ENCODE results near the gene LDB3. TPM values are rescaled to one million over a fixed set of nuclear protein-coding genes. Genes with fewer than 3 reads are reported as not detected.

Gene LDB3
- total and polyA plus RNA-seq, 2 experiments from 2014 or later, result 0.05 to 0.11 TPM

GRCh38 chr10:86667421-86668181 is 710 bp upstream of the LDB3 start:
- no peaks in the 10 kb centered on the region for H4K20me1 ChIP-seq (ENCODE audit: insufficient read depth)
- H3K79me2 ChIP-seq (ENCODE audit: insufficient read depth), result no peaks in the 10 kb centered on the region
- H3F3A ChIP-seq (ENCODE audit: insufficient read depth), result no peaks in the 10 kb centered on the region
- H3K4me3 ChIP-seq, result no peak overlapping the region
- no peaks in the 10 kb centered on the region for H3K9me3 ChIP-seq (ENCODE audit: low read depth)
- H3K9me2 ChIP-seq (ENCODE audit: insufficient read depth), result no peaks in the 10 kb centered on the region
- H3K4me2 ChIP-seq (ENCODE audit: unreplicated experiment), result no peak overlapping the region
- H2AFZ ChIP-seq, result no peak overlapping the region
- TF ChIP-seq EZH2phosphoT487 (IDR thresholded peaks at IDR 0.05; ENCODE audit: insufficient read depth, low read depth) (no peak), EZH2 (IDR thresholded peaks at IDR 0.05; ENCODE audit: insufficient read depth, poor library complexity, severe bottlenecking) (no peak)
- H3K27me3 ChIP-seq (replicated peaks; ENCODE audit: insufficient read depth), result no peaks in the 10 kb centered on the region
- no peak for DNase-seq
- H3K36me3 ChIP-seq (ENCODE audit: low read depth), result no peaks in the 10 kb centered on the region
- H3K4me1 ChIP-seq (ENCODE audit: insufficient read depth), result no peaks in the 10 kb centered on the region
- H3K27ac ChIP-seq, result no peak overlapping the region
- in situ Hi-C loops (cut with MboI), result no loop called here
- 65 to 69% methylated on average over 8 to 10 of the region's 10 CpGs for WGBS, 2 experiments (ENCODE audit: low coverage in 1 of 2, low lambda C conversion rate in 2 of 2, missing lambda C conversion rate in 2 of 2)
- H3K9ac ChIP-seq, result no peak overlapping the region

GRCh38 chr10:86670290-86670811 is 2.0 kb downstream of the LDB3 start:
- H3F3A ChIP-seq (ENCODE audit: insufficient read depth), result no peaks in the 10 kb centered on the region
- no peaks in the 10 kb centered on the region for H4K20me1 ChIP-seq (ENCODE audit: insufficient read depth)
- H3K4me2 ChIP-seq (ENCODE audit: unreplicated experiment), result no peak overlapping the region
- DNase-seq, result no peak
- H3K27ac ChIP-seq, result no peak overlapping the region
- no peak overlapping the region for H2AFZ ChIP-seq
- no peak overlapping the region for H3K4me3 ChIP-seq
- TF ChIP-seq EZH2phosphoT487 (IDR thresholded peaks at IDR 0.05; ENCODE audit: insufficient read depth, low read depth), result no peak
- TF ChIP-seq EZH2 (IDR thresholded peaks at IDR 0.05; ENCODE audit: insufficient read depth, poor library complexity, severe bottlenecking), result no peak
- WGBS, 2 experiments (ENCODE audit: low coverage in 1 of 2, low lambda C conversion rate in 2 of 2, missing lambda C conversion rate in 2 of 2), result 70 to 71% methylated on average over 8 of the region's 8 CpGs
- H3K79me2 ChIP-seq (ENCODE audit: insufficient read depth), result no peaks in the 10 kb centered on the region
- no peak overlapping the region for H3K9ac ChIP-seq
- H3K27me3 ChIP-seq (replicated peaks; ENCODE audit: insufficient read depth), result no peaks in the 10 kb centered on the region
- in situ Hi-C loops (cut with MboI), result no loop called here
- no peaks in the 10 kb centered on the region for H3K36me3 ChIP-seq (ENCODE audit: low read depth)
- H3K4me1 ChIP-seq (ENCODE audit: insufficient read depth), result no peaks in the 10 kb centered on the region
- no peaks in the 10 kb centered on the region for H3K9me3 ChIP-seq (ENCODE audit: low read depth)
- no peaks in the 10 kb centered on the region for H3K9me2 ChIP-seq (ENCODE audit: insufficient read depth)

- H3K4me2 ChIP-seq (ENCODE audit: unreplicated experiment), result no peak overlapping the region
Observed at GRCh38 chr10:86670876-86671275, 2.6 kb downstream of the LDB3 start.

GRCh38 chr10:86671419-86671818 is 3.1 kb downstream of the LDB3 start:
- H3K9ac ChIP-seq, result no peak overlapping the region
- no peaks in the 10 kb centered on the region for H3K36me3 ChIP-seq (ENCODE audit: low read depth)
- WGBS, 2 experiments (ENCODE audit: low coverage in 1 of 2, low lambda C conversion rate in 2 of 2, missing lambda C conversion rate in 2 of 2), result 74 to 82% methylated on average over 3 of the region's 3 CpGs
- no peak overlapping the region for H3K4me3 ChIP-seq
- H3K27ac ChIP-seq, result no peak overlapping the region
- H3K27me3 ChIP-seq (replicated peaks; ENCODE audit: insufficient read depth), result no peaks in the 10 kb centered on the region
- no peaks in the 10 kb centered on the region for H3K9me2 ChIP-seq (ENCODE audit: insufficient read depth)
- no peak for TF ChIP-seq EZH2 (IDR thresholded peaks at IDR 0.05; ENCODE audit: insufficient read depth, poor library complexity, severe bottlenecking)
- TF ChIP-seq EZH2phosphoT487 (IDR thresholded peaks at IDR 0.05; ENCODE audit: insufficient read depth, low read depth), result no peak
- no peak overlapping the region for H2AFZ ChIP-seq
- H3F3A ChIP-seq (ENCODE audit: insufficient read depth), result no peaks in the 10 kb centered on the region
- H3K4me2 ChIP-seq (ENCODE audit: unreplicated experiment), result no peak overlapping the region
- H3K79me2 ChIP-seq (ENCODE audit: insufficient read depth), result no peaks in the 10 kb centered on the region
- no peaks in the 10 kb centered on the region for H3K4me1 ChIP-seq (ENCODE audit: insufficient read depth)
- H4K20me1 ChIP-seq (ENCODE audit: insufficient read depth), result no peaks in the 10 kb centered on the region
- H3K9me3 ChIP-seq (ENCODE audit: low read depth), result no peaks in the 10 kb centered on the region
- in situ Hi-C loops (cut with MboI), result no loop called here
- no peak for DNase-seq

More at GRCh38 chr10:86670876-86671275, 2.6 kb downstream of the LDB3 start:
- Histone ChIP-seq H4K20me1 (ENCODE audit: insufficient read depth) (no peaks in the 10 kb centered on the region), H2AFZ (no peak overlapping the region), H3K36me3 (ENCODE audit: low read depth) (no peaks in the 10 kb centered on the region), H3K4me3 (no peak overlapping the region), H3K9ac (no peak overlapping the region), H3K27ac (no peak overlapping the region), H3K4me1 (ENCODE audit: insufficient read depth) (no peaks in the 10 kb centered on the region), H3K79me2 (ENCODE audit: insufficient read depth) (no peaks in the 10 kb centered on the region), H3K9me2 (ENCODE audit: insufficient read depth) (no peaks in the 10 kb centered on the region), H3K27me3 (replicated peaks; ENCODE audit: insufficient read depth) (no peaks in the 10 kb centered on the region), H3F3A (ENCODE audit: insufficient read depth) (no peaks in the 10 kb centered on the region), H3K9me3 (ENCODE audit: low read depth) (no peaks in the 10 kb centered on the region)
- in situ Hi-C loops (cut with MboI), result no loop called here
- WGBS, 2 experiments (ENCODE audit: low coverage in 1 of 2, low lambda C conversion rate in 2 of 2, missing lambda C conversion rate in 2 of 2), result 63 to 69% methylated on average over 8 of the region's 8 CpGs
- TF ChIP-seq EZH2 (IDR thresholded peaks at IDR 0.05; ENCODE audit: insufficient read depth, poor library complexity, severe bottlenecking) (no peak), EZH2phosphoT487 (IDR thresholded peaks at IDR 0.05; ENCODE audit: insufficient read depth, low read depth) (no peak)
- no peak for DNase-seq
